ENCODE data around the gene TRERF1.
"Not testable (repeated sequence)": the region's sequence is repeated elsewhere in the genome, so short reads cannot be mapped to it uniquely, and the experiment has no call there.

The TRERF1 gene

GRCh38 chr6:42337985-42338743 is 113.6 kb downstream of the TRERF1 start:
- no peak for DNase-seq (ENCODE audit: low read depth, low spot score)

GRCh38 chr6:42336431-42336830 is 115.3 kb downstream of the TRERF1 start:
- DNase-seq (ENCODE audit: low read depth, low spot score), result no peak

DNA sequence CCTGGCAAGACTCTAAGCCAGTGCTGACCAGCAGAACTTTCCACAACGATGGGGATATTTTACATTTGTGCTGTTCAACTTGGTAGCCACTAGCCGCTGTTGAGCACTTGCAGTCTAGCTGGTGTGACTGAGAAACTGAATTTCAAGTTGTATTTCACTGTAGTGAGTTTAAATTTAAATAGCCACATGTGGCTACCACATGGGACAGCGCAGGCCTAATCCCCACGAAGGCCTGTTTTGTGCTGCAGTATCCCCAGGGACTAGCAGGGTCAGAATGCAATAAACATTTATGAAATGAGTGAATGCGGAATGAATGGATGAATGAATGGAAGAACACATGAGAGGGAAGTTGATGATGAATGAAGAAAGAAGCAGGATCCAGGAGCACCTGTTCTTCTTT is 115.8 kb downstream of the TRERF1 start:
- DNase-seq (ENCODE audit: low read depth, low spot score), result no peak

DNA sequence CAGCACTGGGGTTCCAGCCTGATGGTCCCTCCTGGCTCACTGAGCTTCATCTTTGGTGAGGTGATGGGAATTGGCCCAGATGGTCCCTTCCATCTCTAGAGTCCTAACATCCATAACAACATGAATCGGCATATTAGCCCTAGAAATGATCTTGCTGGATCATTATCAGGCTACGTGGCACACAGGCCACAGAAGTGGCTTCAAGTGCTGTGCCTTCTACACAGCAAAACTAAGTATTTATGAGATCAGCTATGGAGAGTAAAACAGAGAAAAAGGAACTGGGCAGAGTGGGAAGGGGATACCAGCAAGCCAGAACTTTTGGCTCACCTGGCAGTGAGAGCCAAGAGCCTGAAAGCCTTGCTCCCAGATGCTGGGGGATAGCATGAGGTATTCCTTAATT is 116.9 kb downstream of the TRERF1 start:
- DNase-seq (ENCODE audit: low read depth, low spot score), result no peak

DNA sequence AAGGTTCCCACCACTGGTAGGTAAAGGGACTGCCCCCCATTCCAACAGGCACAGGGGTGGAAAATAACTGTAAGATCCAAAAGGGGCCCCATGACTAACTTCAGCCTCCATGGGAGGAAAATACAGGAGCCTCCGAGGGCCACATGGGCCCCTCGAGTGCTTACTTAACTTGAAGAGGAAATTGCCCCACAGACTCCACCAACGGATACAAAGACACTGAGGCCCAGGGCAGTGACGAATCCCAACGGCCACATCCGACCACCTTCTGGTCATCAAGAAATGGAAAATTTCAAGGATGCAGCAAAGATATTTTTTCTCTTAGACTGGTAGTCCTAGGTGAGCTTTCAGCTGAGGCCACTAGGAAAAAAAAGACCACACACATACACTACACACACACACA is 118.1 kb downstream of the TRERF1 start:
- DNase-seq (ENCODE audit: low read depth, low spot score), result no peak

GRCh38 chr6:42332916-42333315 is 118.8 kb downstream of the TRERF1 start:
- DNase-seq (ENCODE audit: low read depth, low spot score), result no peak

DNA sequence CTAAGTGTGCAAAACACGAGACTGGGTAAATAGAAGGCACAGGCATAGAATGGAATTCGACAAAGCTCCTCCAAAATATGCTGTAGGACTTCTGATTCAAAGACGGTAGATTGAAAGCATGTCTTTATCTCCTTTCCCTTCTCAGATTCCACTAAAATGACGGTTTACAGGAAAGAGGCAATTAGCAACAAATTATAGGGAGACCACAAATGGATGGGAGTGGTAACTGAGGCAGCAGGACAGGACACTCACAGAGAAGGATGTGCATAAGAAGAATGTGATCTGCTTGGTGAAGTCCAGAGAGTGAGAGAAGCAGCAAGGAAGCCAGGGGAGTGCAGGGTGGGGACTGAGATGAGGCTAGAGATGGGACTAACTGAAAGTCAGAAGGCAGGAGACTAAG is 120.7 kb downstream of the TRERF1 start:
- no peak for DNase-seq (ENCODE audit: low read depth, low spot score)

- no peak for DNase-seq (ENCODE audit: low read depth, low spot score)
These were observed 125.5 kb downstream of the TRERF1 start for GRCh38 chr6:42326248-42326647.

GRCh38 chr6:42324656-42325324 is 126.9 kb downstream of the TRERF1 start:
- DNase-seq (ENCODE audit: low read depth, low spot score), result not testable (repeated sequence)

GRCh38 chr6:42322676-42323075 is 129.1 kb downstream of the TRERF1 start:
- DNase-seq (ENCODE audit: low read depth, low spot score), result no peak

- DNase-seq (ENCODE audit: low read depth, low spot score), result no peak
These were observed 129.8 kb downstream of the TRERF1 start for GRCh38 chr6:42321976-42322375.

DNA sequence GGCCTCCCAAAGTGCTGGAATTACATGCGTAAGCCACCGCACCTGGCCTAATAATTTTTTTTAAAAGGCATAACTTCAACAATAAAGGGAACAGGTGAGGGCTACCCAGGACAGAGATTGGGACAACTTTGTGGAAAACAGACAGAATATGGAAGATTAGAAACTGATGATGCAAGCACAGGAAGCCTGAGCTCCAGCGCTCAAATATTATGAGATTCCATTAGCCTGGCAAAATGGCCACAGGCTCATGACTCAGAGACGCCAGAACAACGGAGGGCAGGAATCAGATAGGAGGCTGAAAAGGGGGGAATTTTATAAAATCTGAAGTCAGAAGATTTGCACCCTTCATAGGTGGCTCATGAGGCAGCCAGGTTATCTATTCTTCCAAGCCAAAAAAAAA is 131.0 kb downstream of the TRERF1 start:
- DNase-seq (ENCODE audit: low read depth, low spot score), result no peak

DNA sequence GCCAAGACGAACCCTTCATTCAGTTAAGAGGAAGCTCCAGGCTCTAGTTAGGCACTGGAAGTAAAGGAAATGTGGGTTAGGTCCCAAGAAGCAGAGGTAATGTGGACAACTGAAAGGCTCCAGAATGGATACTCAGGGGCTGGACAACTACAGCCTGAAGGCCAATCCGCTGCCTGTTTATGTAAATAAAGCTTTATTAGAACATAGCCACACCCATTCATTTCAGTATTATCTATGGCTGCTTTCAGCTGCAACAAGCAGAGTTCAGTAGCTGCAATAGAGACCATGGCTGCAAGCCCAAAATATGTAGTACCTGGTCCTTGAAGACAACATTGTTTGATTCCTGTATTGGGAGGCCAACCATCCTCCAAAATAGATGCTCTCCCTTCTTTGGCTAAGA is 133.2 kb downstream of the TRERF1 start:
- DNase-seq (ENCODE audit: low read depth, low spot score), result no peak

DNA sequence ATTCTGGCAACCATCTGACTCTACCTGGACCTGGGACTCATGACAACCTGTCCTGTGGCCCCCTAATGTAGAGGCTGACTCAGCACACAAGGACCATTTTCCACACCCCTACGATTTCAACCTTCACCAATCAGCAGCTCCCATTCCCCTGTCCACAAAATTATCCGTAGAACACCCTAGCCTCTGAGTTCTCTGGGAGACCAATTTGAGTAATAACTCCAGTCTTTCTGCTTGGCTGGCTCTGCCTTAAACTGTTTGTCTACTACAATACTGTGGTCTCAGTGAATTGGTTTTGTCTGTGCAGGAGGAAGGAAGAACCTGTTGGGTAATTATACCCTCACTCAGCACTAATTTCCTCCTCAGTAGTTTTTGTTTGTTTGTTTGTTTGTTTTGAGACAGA is 134.7 kb downstream of the TRERF1 start:
- peak; percentile 44 for DNase-seq (ENCODE audit: low read depth, low spot score)

DNA sequence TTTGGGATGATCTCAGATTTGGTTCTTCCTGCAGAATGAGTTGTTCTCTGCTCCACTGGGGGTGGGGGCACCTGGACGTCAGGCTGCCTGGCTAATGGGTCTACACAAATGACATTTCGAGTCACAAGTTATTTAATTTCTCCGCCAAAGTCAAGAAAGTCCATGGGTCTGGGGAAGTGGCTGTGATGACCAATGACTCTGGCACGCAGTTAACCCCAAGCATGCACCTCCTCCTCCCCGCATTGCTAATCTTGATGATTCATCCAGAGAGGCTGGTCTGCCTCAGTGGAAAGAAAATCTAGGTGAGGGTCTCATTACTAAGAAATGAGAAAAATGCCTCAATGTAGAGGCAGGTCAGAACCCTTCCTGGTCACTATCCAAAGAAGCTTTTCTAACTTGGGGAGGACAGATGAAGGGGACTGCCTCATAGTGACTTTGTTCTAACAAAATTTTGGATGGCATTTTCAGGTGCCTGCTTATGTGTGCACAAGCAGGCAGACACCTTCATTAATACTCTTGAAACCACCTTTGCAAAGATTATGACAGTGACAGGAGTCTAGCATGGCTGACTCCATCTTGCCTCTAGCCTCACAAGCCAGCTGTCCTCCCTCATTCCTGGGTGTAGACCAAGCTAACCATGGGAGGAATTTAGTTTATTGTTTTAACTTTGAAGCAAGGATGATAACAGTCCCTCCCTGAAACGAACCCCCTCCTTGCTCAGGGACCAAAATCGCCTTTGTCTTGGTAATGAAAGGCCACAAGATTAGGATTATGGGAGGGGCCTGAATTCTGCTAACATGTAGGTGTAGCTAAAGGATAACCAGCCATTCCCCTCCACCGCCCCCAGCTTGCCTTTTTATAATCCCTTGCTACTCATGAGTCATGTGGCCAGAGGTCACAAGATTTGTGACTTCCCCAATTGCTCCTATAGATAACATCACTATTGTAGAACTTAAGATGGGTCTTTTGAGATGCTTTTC is 135.4 kb downstream of the TRERF1 start:
- DNase-seq (ENCODE audit: low read depth, low spot score), result peak; percentile 98

DNA sequence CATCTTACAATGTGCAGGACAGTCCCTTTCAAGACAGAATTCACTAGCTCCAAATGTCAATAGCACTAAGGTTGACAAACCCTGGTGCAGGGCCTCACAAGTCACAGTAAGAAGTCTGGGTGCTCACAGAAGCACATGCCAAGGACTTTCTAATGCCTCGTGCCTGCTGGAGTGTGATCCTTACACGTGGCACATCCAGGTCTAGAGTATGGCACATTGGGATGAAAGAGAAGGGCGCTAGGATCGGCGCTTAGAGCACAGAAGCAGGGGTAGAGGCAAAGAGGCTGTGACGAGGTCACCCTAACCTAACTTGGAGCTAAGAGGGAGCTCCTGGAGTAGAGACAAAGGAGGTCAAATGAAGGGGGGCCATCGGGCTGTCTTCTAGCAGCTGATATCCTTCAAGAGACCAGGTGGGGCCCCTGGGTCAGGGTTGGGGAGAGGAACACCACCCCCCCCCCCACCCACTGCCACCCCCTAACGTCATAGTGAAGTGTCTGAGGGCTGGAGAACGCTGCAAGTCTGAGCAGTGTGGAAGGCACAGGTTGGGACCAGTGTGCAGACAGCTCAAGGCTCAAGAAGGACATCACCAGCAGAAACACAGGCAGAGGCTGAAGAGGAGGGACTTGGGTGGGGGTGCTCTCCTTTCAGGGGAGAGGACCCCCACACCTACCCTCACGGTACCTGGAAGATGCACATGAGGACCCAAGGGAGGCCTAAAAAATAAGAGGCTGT is 136.3 kb downstream of the TRERF1 start:
- DNase-seq (ENCODE audit: low read depth, low spot score), result no peak

GRCh38 chr6:42314571-42315258 is 137.0 kb downstream of the TRERF1 start:
- no peak for DNase-seq (ENCODE audit: low read depth, low spot score)

DNA sequence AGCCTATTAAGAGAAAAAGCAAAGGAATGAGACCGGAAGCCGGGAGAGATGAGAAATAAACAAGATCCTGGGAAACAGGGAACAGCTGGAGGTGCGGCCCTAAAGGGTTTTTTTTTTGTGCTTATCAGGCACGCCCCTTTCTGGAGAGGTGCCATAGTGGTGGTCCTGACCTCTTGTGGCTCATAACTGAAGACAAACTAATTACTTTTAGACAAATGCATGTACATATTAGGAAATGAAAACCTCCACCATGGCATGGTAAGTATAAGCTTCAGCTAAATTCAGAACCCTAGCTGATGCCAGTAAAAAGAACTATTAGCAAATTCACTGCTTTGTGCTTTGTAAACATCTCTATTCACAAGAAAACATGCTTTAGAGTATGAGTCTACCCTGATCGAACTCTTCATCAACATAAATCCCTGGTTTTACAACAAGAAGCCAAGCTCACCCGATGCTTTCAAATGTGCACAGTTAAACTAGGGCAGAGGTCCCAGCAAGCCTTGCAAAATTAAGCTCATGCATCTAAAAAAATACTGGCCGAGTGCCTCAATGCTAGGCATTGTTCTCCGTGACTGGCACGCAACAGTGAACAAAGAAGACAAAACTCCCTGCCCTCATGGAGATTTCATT is 137.7 kb downstream of the TRERF1 start:
- DNase-seq (ENCODE audit: low read depth, low spot score), result peak; percentile 60

DNA sequence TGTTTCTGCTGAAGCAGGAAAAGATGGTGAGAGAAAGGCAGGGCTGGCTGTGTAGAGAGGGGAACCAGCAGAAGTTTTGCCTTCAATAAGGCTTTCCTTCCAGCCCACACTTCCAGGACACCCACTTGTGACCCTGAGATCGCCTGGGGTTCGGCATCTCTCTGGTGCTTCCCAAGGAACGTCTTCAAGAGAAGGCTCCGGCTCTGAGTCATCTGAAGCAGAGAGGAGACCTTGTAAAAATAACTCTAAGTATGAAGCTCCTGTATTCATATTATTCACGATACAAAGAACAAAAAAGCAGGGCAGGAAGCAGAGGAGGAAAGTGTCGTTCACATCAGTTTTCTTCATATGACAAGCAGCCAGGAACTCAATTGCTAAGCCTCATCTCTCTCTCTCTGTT is 138.7 kb downstream of the TRERF1 start:
- peak; percentile 33 for DNase-seq (ENCODE audit: low read depth, low spot score)

- no peak for DNase-seq (ENCODE audit: low read depth, low spot score)
These were observed 144.6 kb downstream of the TRERF1 start for GRCh38 chr6:42307141-42307470.
